ENCODE results near the gene ITFG2. TPM values are rescaled to one million over a fixed set of nuclear protein-coding genes. Genes with fewer than 3 reads are reported as not detected.
A peak's percentile ranks its signal among the peaks of the same experiment; 100 is the strongest.

Gene ITFG2
- total and polyA plus RNA-seq, 2 donors from 2014 or later: 23.6 to 48.2 TPM

DNA sequence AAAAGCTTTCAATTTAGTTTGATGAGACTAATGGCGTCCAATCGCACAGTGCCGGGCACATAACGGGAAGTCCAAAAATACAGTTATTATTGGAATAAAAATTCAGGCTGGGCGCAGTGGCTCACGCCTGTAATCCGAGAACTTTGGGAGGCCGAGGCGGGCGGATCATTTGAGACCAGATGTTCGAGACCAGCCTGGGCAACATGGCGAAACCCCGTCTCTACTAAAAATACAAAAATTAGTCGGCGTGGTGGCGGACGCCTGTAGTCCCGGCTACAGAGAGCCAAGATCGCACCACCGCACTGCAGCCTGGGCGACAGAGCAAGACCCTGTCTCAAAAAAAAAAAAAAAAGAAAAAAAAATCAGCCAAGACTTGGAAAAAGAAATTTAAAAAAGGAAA is 18.9 kb upstream of the ITFG2 start:
- Histone ChIP-seq H3K9me3 (ENCODE audit: control insufficient read depth in 2 of 3, insufficient read depth in 1 of 3, low read length in 3 of 3) (no peaks in the 10 kb centered on the region), H3K9ac (ENCODE audit: low read length in 3 of 3) (no peak overlapping the region), H3K4me3 (ENCODE audit: low read length in 3 of 3) (no peak overlapping the region), H3K36me3 (ENCODE audit: control insufficient read depth in 2 of 3, insufficient read depth in 3 of 3, low read length in 3 of 3) (peaks cover 9 to 20% (median 10%) of the 10 kb centered on the region in 3 donors), H3K27me3 (ENCODE audit: control insufficient read depth, insufficient read depth, low read length) (no peaks in the 10 kb centered on the region), H3K4me1 (ENCODE audit: control insufficient read depth in 2 of 3, insufficient read depth in 2 of 3, low read depth in 1 of 3, low read length in 3 of 3) (peaks cover 5 to 17% (median 15%) of the 10 kb centered on the region in 3 donors), H3K27ac (ENCODE audit: low read depth in 2 of 2, low read length in 2 of 2) (no peak overlapping the region)
- TF ChIP-seq CTCF (IDR thresholded peaks at IDR 0.05; ENCODE audit: borderline replicate concordance, extremely low read depth, insufficient read depth): no peak
- FAIRE-seq (no peak), DNase-seq (peak in 1 of 5 donors; percentile 43)
- intact Hi-C loops (cut with DNase I): no loop called here

GRCh38 chr12:2794191-2794735 is 18.2 kb upstream of the ITFG2 start:
- Histone ChIP-seq H3K4me3 (ENCODE audit: low read length in 3 of 3) (peak overlapping the region; percentile 30 to 68 (median 40)), H3K36me3 (ENCODE audit: control insufficient read depth in 2 of 3, insufficient read depth in 3 of 3, low read length in 3 of 3) (peaks cover 15 to 27% (median 17%) of the 10 kb centered on the region in 3 donors), H3K9ac (ENCODE audit: low read length in 3 of 3) (peak overlapping the region in 2 of 3 donors; percentile 70 to 74), H3K27me3 (ENCODE audit: control insufficient read depth, insufficient read depth, low read length) (no peaks in the 10 kb centered on the region), H3K9me3 (ENCODE audit: control insufficient read depth in 2 of 3, insufficient read depth in 1 of 3, low read length in 3 of 3) (no peaks in the 10 kb centered on the region), H3K4me1 (ENCODE audit: control insufficient read depth in 2 of 3, insufficient read depth in 2 of 3, low read depth in 1 of 3, low read length in 3 of 3) (peaks cover 5 to 17% (median 15%) of the 10 kb centered on the region in 3 donors), H3K27ac (ENCODE audit: low read depth in 2 of 2, low read length in 2 of 2) (peak overlapping the region; percentile 80 to 87)
- FAIRE-seq: no peak
- intact Hi-C loops (cut with DNase I): no loop called here
- DNase-seq: no peak
- TF ChIP-seq CTCF (IDR thresholded peaks at IDR 0.05; ENCODE audit: borderline replicate concordance, extremely low read depth, insufficient read depth): no peak

- Histone ChIP-seq H3K9ac (ENCODE audit: low read length in 3 of 3) (peak within 1 kb of the TSS; percentile 27 to 83 (median 74)), H3K4me3 (ENCODE audit: low read length in 3 of 3) (peak within 1 kb of the TSS; percentile 57 to 92 (median 91)), H3K9me3 (ENCODE audit: control insufficient read depth in 2 of 3, insufficient read depth in 1 of 3, low read length in 3 of 3) (no peaks in the 10 kb centered on the region), H3K27me3 (ENCODE audit: control insufficient read depth, insufficient read depth, low read length) (no peaks in the 10 kb centered on the region), H3K36me3 (ENCODE audit: control insufficient read depth in 2 of 3, insufficient read depth in 3 of 3, low read length in 3 of 3) (peaks cover 16 to 32% (median 23%) of the 10 kb centered on the region in 3 donors), H3K27ac (ENCODE audit: low read depth in 2 of 2, low read length in 2 of 2) (peak within 1 kb of the TSS; percentile 80 to 87), H3K4me1 (ENCODE audit: control insufficient read depth in 2 of 3, insufficient read depth in 2 of 3, low read depth in 1 of 3, low read length in 3 of 3) (peaks cover 5 to 17% (median 15%) of the 10 kb centered on the region in 3 donors)
- FAIRE-seq: no peak
- peak; percentile 86 to 97 (median 92) for DNase-seq
- TF ChIP-seq CTCF (IDR thresholded peaks at IDR 0.05; ENCODE audit: borderline replicate concordance, extremely low read depth, insufficient read depth): no peak
- intact Hi-C loops (cut with DNase I): no loop called here
Measured at GRCh38 chr12:2794736-2795289, 17.7 kb upstream of the ITFG2 start, which contains the start of gene FKBP4. TSS of gene FKBP4 (plus strand) at chr12:2794970. CDS start at chr12:2795140, 170 bp downstream.

All from kidney (tissue), 14 donors.